ENCODE data around the gene NECAB2.

- TF ChIP-seq ZNF8 (CRISPR knock-in tag; IDR thresholded peaks at IDR 0.05) = no peak
- TF ChIP-seq PATZ1 (CRISPR knock-in tag; IDR thresholded peaks at IDR 0.05; ENCODE audit: borderline replicate concordance) = no peak
- TF ChIP-seq CREB5 (CRISPR knock-in tag; IDR thresholded peaks at IDR 0.05; ENCODE audit: low read depth) = no peak
- no peak for TF ChIP-seq TSHZ2 (CRISPR knock-in tag; IDR thresholded peaks at IDR 0.05)
- TF ChIP-seq POU6F1 (CRISPR knock-in tag; IDR thresholded peaks at IDR 0.05; ENCODE audit: borderline replicate concordance, low read depth) = no peak
- no peak for TF ChIP-seq ARNTL (CRISPR knock-in tag; IDR thresholded peaks at IDR 0.05; ENCODE audit: borderline replicate concordance, low read depth)
- no peak for TF ChIP-seq ZFP30 (CRISPR knock-in tag; IDR thresholded peaks at IDR 0.05)
- TF ChIP-seq RARB (CRISPR knock-in tag; IDR thresholded peaks at IDR 0.05) = no peak
- no peak for TF ChIP-seq ZNF565 (CRISPR knock-in tag; conservative IDR thresholded peaks at IDR 0.05; ENCODE audit: low read depth)
- no peak for TF ChIP-seq OSR1 (CRISPR knock-in tag; IDR thresholded peaks at IDR 0.05)
- TF ChIP-seq ISL1 (CRISPR knock-in tag; IDR thresholded peaks at IDR 0.05) = no peak
- no peak for TF ChIP-seq ESRRG (CRISPR knock-in tag; IDR thresholded peaks at IDR 0.05)
Observed at GRCh38 chr16:83935005-83935857, 32.8 kb upstream of the NECAB2 start.
